Fibroblast of villous mesenchyme (primary cell): ENCODE data around the gene ITPRIP. TPM values are rescaled to one million over a fixed set of nuclear protein-coding genes. Genes with fewer than 3 reads are reported as not detected.
A peak's percentile ranks its signal among the peaks of the same experiment; 100 is the strongest.

ENCODE experiments used
- DNase-seq: peaks from one replicate; pipeline ENCODE4 v3.0.0-alpha.2; 2010; ENCODE audit warnings: low read depth
- H3K4me3 ChIP-seq: 2 replicates; pipeline ENCODE4 v1.5.1; 2011; ENCODE audit warnings: low read depth, mild to moderate bottlenecking, low read length
- CTCF ChIP-seq: IDR thresholded peaks from 2 replicates; pipeline ENCODE4 v1.5.1; 2012; ENCODE audit warnings: low read depth, mild to moderate bottlenecking, low read length; ENCODE audit not compliant: insufficient read depth
- total RNA-seq: library from RNA; depleted of rRNA; stranded (reverse); fragments of >200 nt; gene quantifications from 2 replicates; pipeline ENCODE4 v1.2.3, GENCODE V29; 2012

ITPRIP gene
- total RNA-seq, 1 donor, result 9.9 TPM

DNA sequence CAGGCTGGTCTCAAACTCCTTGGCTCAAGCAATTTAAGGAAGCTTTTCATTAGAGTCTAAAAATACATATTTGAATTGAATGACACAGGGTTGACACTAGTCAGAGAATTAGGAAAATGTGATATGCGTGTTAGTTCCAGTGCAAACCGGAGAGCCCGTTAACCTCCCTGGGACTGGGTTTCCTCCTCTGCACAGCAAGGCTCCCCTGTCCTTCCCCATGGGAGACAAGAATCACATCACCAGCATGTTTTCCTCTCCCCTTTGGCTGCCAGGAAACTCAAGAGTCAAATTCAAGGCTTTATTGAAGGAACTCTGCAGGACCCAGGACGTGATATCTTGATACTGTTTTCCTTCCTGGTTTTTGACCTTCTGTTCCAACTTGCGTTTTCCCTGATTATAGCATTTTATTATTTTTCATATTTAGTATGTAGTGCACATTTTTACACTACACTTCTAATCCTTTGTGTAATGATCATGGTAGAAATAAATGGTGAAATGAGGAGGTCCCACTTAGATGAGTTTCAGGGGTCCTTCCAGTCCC lies 44.4 kb downstream of the ITPRIP start:
- no peak overlapping the region for H3K4me3 ChIP-seq
- no peak for DNase-seq
- TF ChIP-seq CTCF, result no peak

GRCh38 chr10:104293011-104293410 lies 45.3 kb downstream of the ITPRIP start:
- DNase-seq, result peak; percentile 54
- no peak for TF ChIP-seq CTCF

DNA sequence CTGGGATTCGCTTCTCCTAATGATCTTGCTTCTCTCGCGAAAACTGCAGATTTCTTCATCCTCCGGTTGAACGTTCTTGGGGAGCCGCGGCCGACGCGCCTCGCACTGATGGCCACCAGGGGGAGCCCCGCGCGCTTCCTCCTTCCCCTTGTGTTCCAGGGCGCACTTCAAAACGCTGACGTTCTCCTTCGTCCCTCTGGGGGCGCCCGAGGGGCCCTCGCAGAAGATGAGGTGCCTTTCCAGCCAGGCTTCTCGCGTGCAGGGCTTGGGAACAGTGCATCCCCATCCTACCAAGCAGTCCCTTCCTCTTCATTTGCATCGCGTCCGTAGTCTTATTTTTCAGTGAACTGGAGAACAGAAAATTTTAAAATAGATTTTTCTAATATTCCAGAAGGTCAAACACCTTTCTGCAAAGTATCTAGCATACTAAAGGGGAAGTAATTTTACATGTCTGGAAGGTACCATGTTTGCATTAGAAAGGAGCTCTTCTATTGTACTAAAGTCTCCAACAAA lies 46.8 kb downstream of the ITPRIP start:
- no peak overlapping the region for H3K4me3 ChIP-seq
- peak; percentile 91 for DNase-seq
- peak; percentile 100 for TF ChIP-seq CTCF

More at GRCh38 chr10:104293011-104293410, 45.3 kb downstream of the ITPRIP start:
- H3K4me3 ChIP-seq, result no peak overlapping the region

- DNase-seq, result no peak
- H3K4me3 ChIP-seq, result no peak overlapping the region
- TF ChIP-seq CTCF, result no peak
Measured at GRCh38 chr10:104288355-104288754, 49.9 kb downstream of the ITPRIP start.

DNA sequence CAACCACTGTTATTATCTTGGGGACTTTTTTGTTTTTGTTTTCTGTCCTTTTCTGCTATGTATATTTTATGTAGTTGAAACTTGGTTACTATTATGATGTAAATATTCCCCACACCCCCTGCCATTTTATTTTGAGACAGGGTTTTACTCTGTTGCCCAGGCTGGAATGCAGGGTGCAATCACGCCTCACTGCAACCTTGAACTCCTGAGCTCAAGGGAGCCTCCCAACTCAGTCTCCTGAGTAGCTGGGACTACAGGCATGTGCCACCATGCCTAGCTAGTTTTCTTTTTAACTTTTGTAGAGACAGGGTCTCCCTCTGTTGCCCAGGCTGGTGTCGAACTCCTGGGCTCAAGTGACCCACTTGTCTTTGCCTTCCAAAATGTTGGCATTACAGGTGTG lies 51.3 kb downstream of the ITPRIP start:
- H3K4me3 ChIP-seq, result no peak overlapping the region
- no peak for TF ChIP-seq CTCF
- no peak for DNase-seq

DNA sequence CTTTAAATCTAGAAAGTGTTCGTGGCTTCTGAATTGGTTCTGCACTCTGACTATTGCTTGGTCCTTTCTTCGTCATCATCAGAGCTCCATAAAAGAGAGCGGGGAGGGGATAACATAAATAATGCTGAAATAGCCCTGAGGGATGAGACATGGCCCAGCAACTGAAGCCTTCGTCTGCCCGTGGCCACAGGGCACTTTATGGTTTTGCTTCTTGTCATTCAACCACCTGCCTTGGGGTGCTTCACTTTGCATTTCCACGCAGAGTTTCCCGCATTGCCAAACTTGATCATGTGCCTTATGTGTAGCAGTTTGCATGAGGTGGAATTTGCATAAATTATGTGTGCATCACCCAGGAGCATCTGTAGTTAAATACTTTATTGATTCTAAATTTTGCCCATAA lies 53.4 kb downstream of the ITPRIP start:
- no peak for DNase-seq
- TF ChIP-seq CTCF, result no peak
- no peak overlapping the region for H3K4me3 ChIP-seq

GRCh38 chr10:104281694-104282093 lies 56.6 kb downstream of the ITPRIP start:
- no peak for TF ChIP-seq CTCF

More at GRCh38 chr10:104281694-104282093, 56.6 kb downstream of the ITPRIP start:
- H3K4me3 ChIP-seq, result no peak overlapping the region
- DNase-seq, result no peak
